IMR-90 (cell line): ENCODE results near the gene CTIF. TPM values are rescaled to one million over a fixed set of nuclear protein-coding genes. Genes with fewer than 3 reads are reported as not detected.

Experiments
- FOS ChIP-seq: fragments of 150-350 bp; IDR thresholded peaks from 2 replicates; pipeline ENCODE4 v1.6.1; 2016; ENCODE audit warnings: low read depth, low read length
- polyA plus RNA-seq, 3 experiments: library from polyadenylated mRNA; depleted of rRNA; stranded (reverse); fragments of >200 nt; gene quantifications; 2 replicates each; pipeline ENCODE4 v1.2.3, GENCODE V29; 2012; ENCODE audit warnings: low replicate concordance in 1 of 3
- total RNA-seq: library from RNA; depleted of rRNA; stranded (reverse); fragments of >200 nt; gene quantifications from 2 replicates; pipeline ENCODE4 v1.2.3, GENCODE V29; 2012
- TF ChIP-seq, protein P1 (sequence below): conservative IDR thresholded peaks from 2 replicates; pipeline ENCODE4 v1.5.1; 2012; ENCODE audit warnings: mild to moderate bottlenecking, low read depth, low read length, improper control_type of control experiment

Gene CTIF
- total and polyA plus RNA-seq, 2 of the 4 experiments (the other 2 are of a cell fraction), result 25.1 to 57.0 TPM

DNA sequence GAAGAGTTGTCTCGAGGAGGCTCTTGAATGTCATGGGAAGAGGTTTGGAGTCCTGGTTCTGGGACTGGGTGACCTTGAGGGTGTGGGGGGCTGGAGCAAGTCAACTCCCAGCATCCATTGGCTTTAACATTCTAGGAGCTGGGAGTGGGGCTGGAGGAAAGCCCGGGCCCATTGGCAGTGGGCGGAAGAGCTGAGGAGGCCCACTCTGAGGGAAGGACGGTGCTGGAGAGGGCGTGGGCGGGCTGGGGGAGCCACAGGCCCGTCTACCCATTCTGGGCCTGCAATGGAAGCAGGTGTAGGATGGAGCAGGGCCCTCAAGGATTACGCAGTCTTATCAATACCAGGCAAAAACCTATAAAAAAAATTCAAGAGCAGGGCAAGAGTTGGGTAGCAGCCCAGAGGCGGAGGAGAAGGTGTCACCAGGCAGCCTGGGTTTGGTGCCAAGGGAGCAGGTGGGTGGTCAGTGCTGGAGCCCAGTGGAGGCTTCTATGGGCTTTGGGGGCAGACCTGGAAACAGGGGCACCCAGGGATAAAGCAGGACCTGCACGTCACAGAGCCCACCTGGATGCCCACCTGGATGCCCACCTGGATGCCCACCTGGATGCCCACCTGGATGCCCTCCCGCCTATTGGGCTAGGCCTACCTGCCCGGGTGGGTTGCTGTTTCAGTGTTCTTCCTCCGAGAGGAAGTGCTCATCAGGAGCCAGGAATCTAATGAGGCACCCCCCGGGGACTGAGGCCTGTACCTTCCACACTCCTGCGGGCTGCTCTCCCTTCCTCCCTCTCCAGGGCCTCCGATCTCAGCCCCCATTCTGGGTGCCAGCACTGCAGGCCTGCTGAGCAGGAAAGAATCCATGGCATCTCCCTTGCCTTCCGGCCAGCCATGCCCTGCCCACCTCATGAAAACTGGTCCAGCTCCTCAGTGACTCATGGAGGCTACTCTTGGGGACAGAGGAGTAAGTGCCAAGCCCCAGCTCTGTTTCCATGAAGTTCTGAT is 71.3 kb downstream of the CTIF start (continued):
- TF ChIP-seq, protein P1, sequence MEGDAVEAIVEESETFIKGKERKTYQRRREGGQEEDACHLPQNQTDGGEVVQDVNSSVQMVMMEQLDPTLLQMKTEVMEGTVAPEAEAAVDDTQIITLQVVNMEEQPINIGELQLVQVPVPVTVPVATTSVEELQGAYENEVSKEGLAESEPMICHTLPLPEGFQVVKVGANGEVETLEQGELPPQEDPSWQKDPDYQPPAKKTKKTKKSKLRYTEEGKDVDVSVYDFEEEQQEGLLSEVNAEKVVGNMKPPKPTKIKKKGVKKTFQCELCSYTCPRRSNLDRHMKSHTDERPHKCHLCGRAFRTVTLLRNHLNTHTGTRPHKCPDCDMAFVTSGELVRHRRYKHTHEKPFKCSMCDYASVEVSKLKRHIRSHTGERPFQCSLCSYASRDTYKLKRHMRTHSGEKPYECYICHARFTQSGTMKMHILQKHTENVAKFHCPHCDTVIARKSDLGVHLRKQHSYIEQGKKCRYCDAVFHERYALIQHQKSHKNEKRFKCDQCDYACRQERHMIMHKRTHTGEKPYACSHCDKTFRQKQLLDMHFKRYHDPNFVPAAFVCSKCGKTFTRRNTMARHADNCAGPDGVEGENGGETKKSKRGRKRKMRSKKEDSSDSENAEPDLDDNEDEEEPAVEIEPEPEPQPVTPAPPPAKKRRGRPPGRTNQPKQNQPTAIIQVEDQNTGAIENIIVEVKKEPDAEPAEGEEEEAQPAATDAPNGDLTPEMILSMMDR, result no peak
- TF ChIP-seq FOS, result no peak
